Transverse colon (tissue), 4 donors: ENCODE measurements around the gene IL1RN. TPM values are rescaled to one million over a fixed set of nuclear protein-coding genes. Genes with fewer than 3 reads are reported as not detected.

Experiments
- DNase-seq: peaks from one replicate; pipeline ENCODE4 v3.0.0-alpha.2; 2019
- H3K27ac ChIP-seq, 4 donors: fragments of 200-600 bp; sonication (generic); 2 replicates each; pipeline ENCODE4 v1.5.1; 2016 to 2018; ENCODE audit warnings: inconsistent platforms in 4 of 4
- H3K27me3 ChIP-seq: fragments of 200-600 bp; sonication (generic); 2 replicates; pipeline ENCODE4 v1.5.1; 2017; ENCODE audit warnings: inconsistent platforms
- H3K36me3 ChIP-seq, 4 donors: fragments of 200-600 bp; sonication (generic); 2 replicates each; pipeline ENCODE4 v1.5.1; 2017 to 2019; ENCODE audit warnings: inconsistent platforms in 4 of 4
- H3K4me1 ChIP-seq, 4 donors: fragments of 200-600 bp; sonication (generic); 2 replicates each; pipeline ENCODE4 v1.5.1; 2017 to 2020; ENCODE audit warnings: inconsistent platforms in 4 of 4
- H3K4me3 ChIP-seq, 4 donors: fragments of 200-600 bp; sonication (generic); 1 replicate in 1 of 4; 2 replicates in 3 of 4; pipeline versions ENCODE4 v1.5.1 to v1.6.1; 2017 to 2019; ENCODE audit warnings: inconsistent platforms in 4 of 4
- H3K9me3 ChIP-seq, 2 donors: fragments of 200-600 bp; sonication (generic); 2 replicates each; pipeline ENCODE4 v1.5.1; 2017 to 2019; ENCODE audit warnings: inconsistent platforms in 2 of 2
- EP300 ChIP-seq: sonication (generic); formaldehyde crosslinking; IDR thresholded peaks from one replicate; pipeline ENCODE4 v1.6.1; 2017; ENCODE audit warnings: antibody characterized with exemption, low read depth
- POLR2A ChIP-seq: fragments of 450-650 bp; IDR thresholded peaks from one replicate; pipeline ENCODE4 v1.6.1; 2016; ENCODE audit warnings: antibody characterized with exemption, mild to moderate bottlenecking, moderate library complexity
- POLR2AphosphoS5 ChIP-seq, 3 donors: sonication (generic); formaldehyde crosslinking; IDR thresholded peaks; one replicate each; pipeline ENCODE4 v1.6.1; 2016; ENCODE audit warnings: antibody characterized with exemption in 3 of 3
- WGBS, 2 donors: methylation state at CpG; one replicate each; pipeline ENCODE4 v1.1.5; 2018; ENCODE audit warnings: low coverage in 1 of 2; 5-methylcytosine and 5-hydroxymethylcytosine counted together
- in situ Hi-C, 4 donors: fragments of 200-750 bp; cut with MboI; loops; one replicate each; pipeline versions ENCODE4 v1.15.0 to v1.15.1; 2017; ENCODE audit warnings: low sequenced_read_pairs in 3 of 4, low pct_ligation_motif_present in 1 of 4, low pct_unique_long_range_greater_than_20kb in 1 of 4
- intact Hi-C: fragments of 100-400 bp; cut with DNase I; formaldehyde crosslinking; loops from one replicate; pipeline ENCODE4 v1.15.1; 2023; ENCODE audit warnings: low total_unique reads
- total RNA-seq, 4 donors: library from RNA; depleted of rRNA; stranded (reverse); fragments of >200 nt; gene quantifications; one replicate each; pipeline ENCODE4 v1.1.0, GENCODE V29; 2016
- TF ChIP-seq, protein P1 (sequence below), 5 experiments: fragments of 200-600 bp in 3 of 5; fragments of 450-650 bp in 2 of 5; sonication (generic) in 3 of 5; IDR thresholded peaks; 1 replicate in 2 of 5; 2 replicates in 3 of 5; pipeline ENCODE4 v1.5.1; 2016 to 2017; ENCODE audit warnings: antibody characterized with exemption in 5 of 5, inconsistent platforms in 3 of 5, mild to moderate bottlenecking in 2 of 5, moderate library complexity in 1 of 5

The IL1RN gene
- total RNA-seq, 4 donors from 2014 or later: 0.40 to 31.8 (median 5.5) TPM

GRCh38 chr2:113113807-113114206, 13.6 kb upstream of the IL1RN start:
- Histone ChIP-seq H3K36me3 (no peaks in the 10 kb centered on the region), H3K9me3 (no peaks in the 10 kb centered on the region), H3K4me1 (peaks cover 0 to 8% (median 3%) of the 10 kb centered on the region in 4 donors), H3K27ac (no peak overlapping the region), H3K4me3 (no peak overlapping the region), H3K27me3 (no peaks in the 10 kb centered on the region)
- TF ChIP-seq POLR2AphosphoS5 (IDR thresholded peaks at IDR 0.05): no peak
- no peak for TF ChIP-seq POLR2A
- TF ChIP-seq, protein P1, sequence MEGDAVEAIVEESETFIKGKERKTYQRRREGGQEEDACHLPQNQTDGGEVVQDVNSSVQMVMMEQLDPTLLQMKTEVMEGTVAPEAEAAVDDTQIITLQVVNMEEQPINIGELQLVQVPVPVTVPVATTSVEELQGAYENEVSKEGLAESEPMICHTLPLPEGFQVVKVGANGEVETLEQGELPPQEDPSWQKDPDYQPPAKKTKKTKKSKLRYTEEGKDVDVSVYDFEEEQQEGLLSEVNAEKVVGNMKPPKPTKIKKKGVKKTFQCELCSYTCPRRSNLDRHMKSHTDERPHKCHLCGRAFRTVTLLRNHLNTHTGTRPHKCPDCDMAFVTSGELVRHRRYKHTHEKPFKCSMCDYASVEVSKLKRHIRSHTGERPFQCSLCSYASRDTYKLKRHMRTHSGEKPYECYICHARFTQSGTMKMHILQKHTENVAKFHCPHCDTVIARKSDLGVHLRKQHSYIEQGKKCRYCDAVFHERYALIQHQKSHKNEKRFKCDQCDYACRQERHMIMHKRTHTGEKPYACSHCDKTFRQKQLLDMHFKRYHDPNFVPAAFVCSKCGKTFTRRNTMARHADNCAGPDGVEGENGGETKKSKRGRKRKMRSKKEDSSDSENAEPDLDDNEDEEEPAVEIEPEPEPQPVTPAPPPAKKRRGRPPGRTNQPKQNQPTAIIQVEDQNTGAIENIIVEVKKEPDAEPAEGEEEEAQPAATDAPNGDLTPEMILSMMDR (IDR thresholded peaks at IDR 0.05): no peak
- TF ChIP-seq EP300: no peak
- WGBS, 2 donors: 33 to 58% methylated on average over 2 to 3 of the region's 3 CpGs
- intact Hi-C loops: no loop called here
- in situ Hi-C loops: no loop called here
- DNase-seq: no peak

DNA sequence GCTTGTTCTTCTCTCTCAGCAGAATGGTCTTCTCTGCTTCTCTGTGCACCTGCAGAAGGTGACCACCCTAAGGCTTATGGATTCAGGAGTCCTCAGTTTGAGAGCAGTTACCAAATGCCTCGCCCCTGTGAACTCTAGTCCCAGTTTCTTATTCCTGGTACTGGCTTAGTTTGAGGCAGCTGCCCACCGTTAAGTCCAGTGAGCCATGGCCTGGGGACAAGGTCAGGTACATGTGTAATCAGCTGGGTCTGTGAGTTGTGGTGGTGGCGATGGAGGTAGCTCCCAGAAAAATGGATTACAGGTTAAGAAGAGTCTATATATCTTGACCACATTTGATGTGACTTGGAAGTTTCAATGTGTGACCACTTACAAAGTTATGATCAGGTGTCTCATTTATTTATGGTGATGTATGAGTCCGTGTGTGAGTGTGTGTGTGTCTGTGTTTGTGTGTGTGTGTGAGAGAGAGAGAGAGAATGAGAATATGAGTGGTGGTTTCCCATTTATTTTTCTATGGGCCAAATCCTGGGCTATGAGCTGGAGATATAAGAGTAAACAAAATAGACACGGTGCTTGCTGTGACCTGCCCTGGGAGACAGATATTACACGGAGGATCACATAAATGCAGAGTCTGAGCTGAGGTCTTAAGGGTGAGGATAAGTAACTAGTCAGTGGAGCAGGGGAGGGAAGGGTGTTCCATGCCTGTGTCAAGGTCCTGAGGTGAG, 13.0 kb upstream of the IL1RN start:
- H3K9me3 ChIP-seq: no peaks in the 10 kb centered on the region
- H3K36me3 ChIP-seq: no peaks in the 10 kb centered on the region
- H3K27ac ChIP-seq: no peak overlapping the region
- no peak overlapping the region for H3K4me3 ChIP-seq
- DNase-seq: no peak
- intact Hi-C loops (no loop called here), in situ Hi-C loops (no loop called here)
- H3K4me1 ChIP-seq: peaks cover 0 to 8% (median 3%) of the 10 kb centered on the region in 4 donors
- no peaks in the 10 kb centered on the region for H3K27me3 ChIP-seq
- 70 to 81% methylated on average over 6 of the region's 6 CpGs for WGBS, 2 donors
- TF ChIP-seq, protein P1 (IDR thresholded peaks at IDR 0.05): no peak
- no peak for TF ChIP-seq POLR2A
- TF ChIP-seq POLR2AphosphoS5 (IDR thresholded peaks at IDR 0.05): no peak
- TF ChIP-seq EP300: no peak

GRCh38 chr2:113114996-113115395, 12.4 kb upstream of the IL1RN start:
- H3K36me3 ChIP-seq: no peaks in the 10 kb centered on the region
- intact Hi-C loops: no loop called here
- H3K27me3 ChIP-seq: no peaks in the 10 kb centered on the region
- in situ Hi-C loops: no loop called here
- TF ChIP-seq POLR2A: no peak
- WGBS, 2 donors: 55 to 60% methylated on average over 3 to 4 of the region's 4 CpGs
- no peak overlapping the region for H3K27ac ChIP-seq
- no peak overlapping the region for H3K4me3 ChIP-seq
- peaks cover 0 to 8% (median 3%) of the 10 kb centered on the region in 4 donors for H3K4me1 ChIP-seq
- DNase-seq: no peak
- H3K9me3 ChIP-seq: no peaks in the 10 kb centered on the region

DNA sequence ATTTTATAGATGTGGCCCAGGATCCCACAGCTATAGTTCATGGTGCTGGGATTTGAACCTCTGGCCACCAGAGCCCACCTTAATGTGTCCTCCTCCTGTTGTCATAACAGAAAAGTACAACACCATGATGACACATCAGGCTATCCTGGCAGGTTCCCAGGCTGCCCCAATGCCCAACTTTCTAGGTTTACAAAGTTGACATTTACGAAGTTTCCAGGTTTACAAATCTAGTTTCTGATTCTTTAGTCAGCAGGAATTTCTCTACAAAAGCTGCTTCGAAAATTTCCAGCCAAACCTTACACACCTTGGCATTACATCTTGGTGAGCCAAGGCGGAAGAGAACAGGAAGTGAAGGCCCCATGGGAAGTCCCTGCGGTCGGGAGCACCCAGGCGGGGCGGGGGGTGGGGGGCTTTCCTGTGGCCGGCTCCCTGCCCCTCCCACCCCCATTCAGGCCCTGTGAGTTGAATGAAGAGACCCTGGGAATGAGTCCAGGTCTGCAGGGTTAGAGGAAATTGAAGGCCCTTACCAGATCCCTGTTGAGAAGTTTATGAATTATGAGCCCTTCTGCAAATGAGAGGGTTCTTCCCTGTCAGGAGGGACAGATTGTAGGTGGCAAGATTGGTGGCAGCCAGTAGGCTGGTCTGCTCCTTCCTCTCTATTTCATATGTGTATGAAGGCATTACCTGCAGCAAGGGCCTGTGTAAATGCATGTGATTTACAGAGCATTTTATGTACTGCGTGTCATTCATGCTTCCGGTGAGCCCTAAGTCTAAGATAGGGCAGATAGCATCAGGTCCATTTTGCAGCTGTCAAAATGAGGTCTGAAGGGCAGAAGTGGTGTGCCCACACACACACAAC, 11.1 kb upstream of the IL1RN start:
- Histone ChIP-seq H3K27ac (no peak overlapping the region), H3K27me3 (no peaks in the 10 kb centered on the region), H3K9me3 (no peaks in the 10 kb centered on the region), H3K36me3 (no peaks in the 10 kb centered on the region), H3K4me1 (peaks cover 0 to 8% (median 3%) of the 10 kb centered on the region in 4 donors), H3K4me3 (no peak overlapping the region)
- no peak for DNase-seq
- 60 to 71% methylated on average over 1 to 10 of the region's 10 CpGs for WGBS, 2 donors
- in situ Hi-C loops (no loop called here), intact Hi-C loops (no loop called here)
- TF ChIP-seq, protein P1 (IDR thresholded peaks at IDR 0.05): no peak
- TF ChIP-seq EP300: no peak
- TF ChIP-seq POLR2AphosphoS5 (IDR thresholded peaks at IDR 0.05): no peak
- TF ChIP-seq POLR2A: no peak
